Bronchial epithelial cell (primary cell): ENCODE measurements around the gene UFSP1. TPM values are rescaled to one million over a fixed set of nuclear protein-coding genes. Genes with fewer than 3 reads are reported as not detected.
A peak's percentile ranks its signal among the peaks of the same experiment; 100 is the strongest.

Experiments
- DNase-seq: peaks from one replicate; pipeline ENCODE4 v3.0.0-alpha.2; 2010; ENCODE audit warnings: low read depth
- FAIRE-seq: peaks from 2 replicates; lab custom pipeline; 2011; peaks lifted over from hg19 to GRCh38; lab: Jason Lieb, UNC
- H3K27me3 ChIP-seq: 2 replicates; pipeline ENCODE4 v1.5.1; 2011; ENCODE audit warnings: low read length; ENCODE audit not compliant: control insufficient read depth, insufficient read depth
- H3K36me3 ChIP-seq: 2 replicates; pipeline ENCODE4 v1.5.1; 2011; ENCODE audit warnings: low read length; ENCODE audit not compliant: control insufficient read depth, insufficient read depth
- H3K4me3 ChIP-seq: 2 replicates; pipeline ENCODE4 v1.5.1; 2011; ENCODE audit warnings: mild to moderate bottlenecking, low read depth, low read length, control low read depth
- total RNA-seq: library from RNA; depleted of rRNA; stranded (reverse); fragments of >200 nt; gene quantifications from 2 replicates; pipeline ENCODE4 v1.2.1, GENCODE V29; 2014
- TF ChIP-seq, protein P1 (sequence below): IDR thresholded peaks from 2 replicates; pipeline ENCODE4 v1.5.1; 2011; ENCODE audit warnings: mild to moderate bottlenecking, moderate library complexity, low read length, control low read depth, inconsistent platforms; ENCODE audit not compliant: insufficient read depth, severe bottlenecking

The UFSP1 gene
- total RNA-seq, 1 donor from 2014 or later = 4.2 TPM

DNA sequence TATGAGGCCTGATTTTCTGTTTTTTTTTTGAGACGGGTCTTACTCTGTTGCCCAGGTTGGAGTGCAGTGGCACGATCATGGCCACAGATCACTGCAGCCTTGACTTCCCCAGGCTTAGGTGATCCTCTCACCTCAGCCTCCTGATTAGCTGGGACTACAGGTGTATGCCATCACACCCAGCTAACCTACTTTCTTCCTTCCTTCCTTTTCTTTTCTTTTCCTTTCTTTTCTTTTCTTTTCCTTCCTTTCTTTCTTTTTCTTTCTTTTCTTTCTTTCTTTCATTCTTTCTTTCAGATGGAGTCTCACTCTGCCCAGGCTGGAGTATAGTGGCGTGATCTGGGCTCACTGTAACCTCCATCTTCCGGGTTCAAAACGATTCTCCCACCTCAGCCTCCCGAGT is 10.8 kb downstream of the UFSP1 start:
- TF ChIP-seq, protein P1, sequence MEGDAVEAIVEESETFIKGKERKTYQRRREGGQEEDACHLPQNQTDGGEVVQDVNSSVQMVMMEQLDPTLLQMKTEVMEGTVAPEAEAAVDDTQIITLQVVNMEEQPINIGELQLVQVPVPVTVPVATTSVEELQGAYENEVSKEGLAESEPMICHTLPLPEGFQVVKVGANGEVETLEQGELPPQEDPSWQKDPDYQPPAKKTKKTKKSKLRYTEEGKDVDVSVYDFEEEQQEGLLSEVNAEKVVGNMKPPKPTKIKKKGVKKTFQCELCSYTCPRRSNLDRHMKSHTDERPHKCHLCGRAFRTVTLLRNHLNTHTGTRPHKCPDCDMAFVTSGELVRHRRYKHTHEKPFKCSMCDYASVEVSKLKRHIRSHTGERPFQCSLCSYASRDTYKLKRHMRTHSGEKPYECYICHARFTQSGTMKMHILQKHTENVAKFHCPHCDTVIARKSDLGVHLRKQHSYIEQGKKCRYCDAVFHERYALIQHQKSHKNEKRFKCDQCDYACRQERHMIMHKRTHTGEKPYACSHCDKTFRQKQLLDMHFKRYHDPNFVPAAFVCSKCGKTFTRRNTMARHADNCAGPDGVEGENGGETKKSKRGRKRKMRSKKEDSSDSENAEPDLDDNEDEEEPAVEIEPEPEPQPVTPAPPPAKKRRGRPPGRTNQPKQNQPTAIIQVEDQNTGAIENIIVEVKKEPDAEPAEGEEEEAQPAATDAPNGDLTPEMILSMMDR = no peak
- no peak overlapping the region for H3K4me3 ChIP-seq
- DNase-seq (no peak), FAIRE-seq (no peak)
- H3K36me3 ChIP-seq = peaks cover 33% of the 10 kb centered on the region
- H3K27me3 ChIP-seq = no peaks in the 10 kb centered on the region

DNA sequence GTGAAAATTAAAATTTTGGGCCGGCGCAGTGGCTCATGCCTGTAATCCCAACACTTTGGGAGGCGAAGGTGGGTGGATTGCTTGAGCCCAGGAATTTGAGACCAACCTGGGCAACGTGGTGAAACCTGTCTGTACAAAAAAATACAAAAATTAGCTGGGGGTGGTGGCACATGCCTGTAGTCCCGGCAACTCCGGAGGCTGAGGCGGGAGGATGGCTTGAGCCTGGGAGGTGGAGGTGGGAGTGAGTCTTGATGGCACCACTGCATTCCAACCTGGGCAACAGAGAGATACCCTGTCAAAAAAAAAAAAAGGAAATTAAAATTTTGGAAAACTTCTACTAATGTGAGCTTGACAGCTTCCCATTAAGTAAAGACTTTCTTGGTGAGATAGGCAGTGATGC is 11.5 kb downstream of the UFSP1 start:
- Histone ChIP-seq H3K4me3 (no peak overlapping the region), H3K27me3 (no peaks in the 10 kb centered on the region), H3K36me3 (peaks cover 31% of the 10 kb centered on the region)
- FAIRE-seq = no peak
- TF ChIP-seq, protein P1 = no peak
- no peak for DNase-seq

DNA sequence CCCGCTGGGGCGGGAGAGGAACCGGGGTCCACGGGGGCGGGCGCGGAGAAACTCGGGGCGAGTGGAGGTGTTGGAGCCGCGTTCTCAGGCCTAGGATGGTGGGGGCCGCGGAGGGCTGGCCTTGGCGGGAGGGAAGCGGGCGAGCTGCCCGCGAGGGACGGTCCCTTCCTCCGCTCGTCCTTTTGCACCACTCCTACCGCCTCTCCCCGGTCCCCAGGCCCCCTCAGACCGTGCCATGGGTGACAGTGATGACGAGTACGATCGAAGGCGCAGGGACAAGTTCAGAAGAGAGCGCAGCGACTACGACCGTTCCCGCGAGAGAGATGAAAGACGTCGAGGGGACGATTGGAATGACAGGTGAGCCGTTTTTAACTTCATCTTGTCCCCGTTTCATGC is 14.2 kb downstream of the UFSP1 start:
- no peak for FAIRE-seq
- no peaks in the 10 kb centered on the region for H3K27me3 ChIP-seq
- H3K36me3 ChIP-seq = peaks cover 27% of the 10 kb centered on the region
- DNase-seq = no peak
- H3K4me3 ChIP-seq = peak overlapping the region; percentile 87
- TF ChIP-seq, protein P1 = no peak

DNA sequence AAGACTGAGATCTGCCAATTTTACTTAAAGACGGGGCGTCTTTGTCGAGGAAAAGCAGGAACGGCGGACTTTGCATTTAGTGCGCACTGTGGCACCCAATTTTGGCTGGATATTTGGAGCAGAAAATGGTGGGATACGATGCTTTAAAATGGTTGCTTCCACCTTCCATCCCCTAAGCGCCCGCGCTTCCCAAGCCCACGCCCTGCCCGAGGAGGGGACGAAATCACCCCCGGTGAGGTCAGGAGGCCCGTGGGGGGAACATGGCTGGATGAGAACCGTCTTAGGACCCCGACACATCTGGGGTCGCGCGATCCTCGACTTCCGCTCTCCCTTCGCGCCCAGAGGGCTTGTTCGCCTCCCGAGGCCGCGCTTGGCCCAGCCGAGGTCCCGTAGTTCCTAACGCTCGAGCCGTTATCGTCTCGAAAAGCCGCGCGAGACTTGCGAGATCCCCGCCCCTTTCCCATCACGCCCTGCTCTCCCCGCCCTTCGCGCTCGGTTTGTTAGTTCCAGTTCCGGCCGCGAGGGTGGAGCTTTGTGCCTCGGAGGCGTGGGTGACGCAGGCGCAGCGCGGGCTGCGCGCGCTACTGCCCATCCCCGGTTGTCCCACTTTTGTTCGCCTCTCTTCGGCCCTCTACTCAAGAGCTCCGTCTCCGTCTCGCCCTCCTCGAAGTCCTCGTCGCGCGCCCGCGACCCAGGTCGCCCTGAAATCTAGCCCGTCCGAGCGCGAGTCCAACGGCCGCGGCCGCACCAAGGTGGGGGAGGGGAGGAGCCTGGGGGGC is 14.7 kb downstream of the UFSP1 start, which contains the start of gene SRRT:
Gene SRRT, plus strand, starts transcription at position 527 of the 779 bp plus-strand sequence. CDS start 488 bp downstream, outside the sequence.
- TF ChIP-seq, protein P1 = peak; percentile 42
- peak within 1 kb of the TSS; percentile 87 for H3K4me3 ChIP-seq
- FAIRE-seq (peak; percentile 18), DNase-seq (peak; percentile 88)
- no peaks in the 10 kb centered on the region for H3K27me3 ChIP-seq
- H3K36me3 ChIP-seq = peaks cover 25% of the 10 kb centered on the region

DNA sequence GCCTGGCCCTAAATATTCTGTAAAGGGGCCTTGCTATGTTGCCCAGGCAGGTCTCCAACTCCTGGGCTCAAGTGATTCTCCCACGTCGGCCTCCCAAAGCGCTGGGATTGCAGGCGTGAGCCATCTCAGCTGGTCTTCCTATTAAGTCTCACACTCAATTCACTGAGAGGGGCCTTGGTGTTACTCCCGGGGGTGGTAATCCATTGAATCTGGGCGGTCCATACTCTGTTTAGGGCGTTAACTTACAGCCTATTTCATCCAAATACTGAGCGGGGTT is 15.3 kb downstream of the UFSP1 start:
- DNase-seq = no peak

More for the DNA sequence above, 15.3 kb downstream of the UFSP1 start:
- Histone ChIP-seq H3K36me3 (peaks cover 24% of the 10 kb centered on the region), H3K4me3 (peak overlapping the region; percentile 87), H3K27me3 (no peaks in the 10 kb centered on the region)
- FAIRE-seq = no peak
- TF ChIP-seq, protein P1 = no peak
